Breast epithelium (tissue), 4 donors: ENCODE measurements around the gene CACNA2D1. TPM values are rescaled to one million over a fixed set of nuclear protein-coding genes. Genes with fewer than 3 reads are reported as not detected.

Experiments used
- DNase-seq, 2 donors: peaks; one replicate each; pipeline ENCODE4 v3.0.0-alpha.2; 2019; ENCODE audit warnings: low spot score in 2 of 2
- H3K27ac ChIP-seq, 2 donors: fragments of 200-600 bp; sonication (generic) in 1 of 2; one replicate each; pipeline ENCODE4 v1.5.1; 2016 to 2019; ENCODE audit warnings: mild to moderate bottlenecking in 1 of 2
- H3K27me3 ChIP-seq, 2 donors: fragments of 200-600 bp; sonication (generic) in 1 of 2; one replicate each; pipeline versions ENCODE4 v1.5.1 to v1.6.0; 2017 to 2019; ENCODE audit warnings: control low read depth in 1 of 2, mild to moderate bottlenecking in 1 of 2
- H3K36me3 ChIP-seq: fragments of 200-600 bp; one replicate; pipeline ENCODE4 v1.5.1; 2019
- H3K4me1 ChIP-seq, 2 donors: fragments of 200-600 bp; sonication (generic); one replicate each; pipeline ENCODE4 v1.5.1; 2016 to 2019; ENCODE audit warnings: control low read depth in 1 of 2
- H3K4me3 ChIP-seq, 3 donors: fragments of 200-600 bp; sonication (generic); 1 replicate in 2 of 3; 2 replicates in 1 of 3; pipeline ENCODE4 v1.5.1; 2016 to 2019; ENCODE audit warnings: mild to moderate bottlenecking in 3 of 3, moderate library complexity in 2 of 3
- H3K9me3 ChIP-seq, 2 donors: fragments of 200-600 bp; sonication (generic) in 1 of 2; one replicate each; pipeline ENCODE4 v1.5.1; 2016 to 2019; ENCODE audit warnings: control low read depth in 1 of 2
- POLR2A ChIP-seq: fragments of 450-650 bp; IDR thresholded peaks from one replicate; pipeline ENCODE4 v1.6.1; 2016; ENCODE audit warnings: antibody characterized with exemption, mild to moderate bottlenecking, moderate library complexity
- POLR2AphosphoS5 ChIP-seq, 3 donors: sonication (generic); formaldehyde crosslinking; IDR thresholded peaks; one replicate each; pipeline ENCODE4 v1.6.1; 2017; ENCODE audit warnings: antibody characterized with exemption in 3 of 3
- intact Hi-C: fragments of 100-400 bp; cut with DNase I; formaldehyde crosslinking; loops from one replicate; pipeline ENCODE4 v1.15.1; 2023; ENCODE audit warnings: low total_unique reads
- total RNA-seq, 3 donors: library from RNA; depleted of rRNA; stranded (reverse); fragments of >200 nt; gene quantifications; one replicate each; pipeline ENCODE4 v1.1.0, GENCODE V29; 2016
- TF ChIP-seq, protein P1 (sequence below), 3 donors: fragments of 450-650 bp; IDR thresholded peaks; one replicate each; pipeline ENCODE4 v1.5.1; 2016 to 2017; ENCODE audit warnings: antibody characterized with exemption in 3 of 3, mild to moderate bottlenecking in 3 of 3, moderate library complexity in 3 of 3

Gene CACNA2D1
- total RNA-seq, 3 donors from 2014 or later, result 10.2 to 79.4 (median 16.0) TPM

DNA sequence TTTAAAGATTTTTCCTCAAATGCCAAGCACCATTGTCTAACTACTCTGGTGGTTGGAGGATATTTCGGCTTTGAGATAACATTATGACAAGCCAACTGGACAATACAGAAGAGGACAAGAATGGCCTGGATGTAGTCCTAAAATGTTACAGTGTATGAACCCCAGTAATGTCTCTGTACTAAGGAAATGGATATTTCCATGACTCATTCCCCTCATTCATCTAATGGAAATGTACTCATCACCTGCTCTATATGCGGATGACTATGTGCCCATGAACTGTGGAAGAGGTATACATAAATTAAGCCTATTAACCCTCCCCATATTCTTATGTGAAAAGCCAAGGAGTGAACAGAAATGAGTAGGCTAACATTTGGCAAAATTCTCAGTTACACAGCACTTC lies 207.9 kb downstream of the CACNA2D1 start:
- Histone ChIP-seq H3K27me3 (no peaks in the 10 kb centered on the region), H3K9me3 (no peaks in the 10 kb centered on the region), H3K36me3 (no peaks in the 10 kb centered on the region), H3K4me3 (no peak overlapping the region), H3K4me1 (no peaks in the 10 kb centered on the region), H3K27ac (no peak overlapping the region)
- TF ChIP-seq POLR2AphosphoS5 (IDR thresholded peaks at IDR 0.05) (no peak), POLR2A (no peak)
- TF ChIP-seq, protein P1, sequence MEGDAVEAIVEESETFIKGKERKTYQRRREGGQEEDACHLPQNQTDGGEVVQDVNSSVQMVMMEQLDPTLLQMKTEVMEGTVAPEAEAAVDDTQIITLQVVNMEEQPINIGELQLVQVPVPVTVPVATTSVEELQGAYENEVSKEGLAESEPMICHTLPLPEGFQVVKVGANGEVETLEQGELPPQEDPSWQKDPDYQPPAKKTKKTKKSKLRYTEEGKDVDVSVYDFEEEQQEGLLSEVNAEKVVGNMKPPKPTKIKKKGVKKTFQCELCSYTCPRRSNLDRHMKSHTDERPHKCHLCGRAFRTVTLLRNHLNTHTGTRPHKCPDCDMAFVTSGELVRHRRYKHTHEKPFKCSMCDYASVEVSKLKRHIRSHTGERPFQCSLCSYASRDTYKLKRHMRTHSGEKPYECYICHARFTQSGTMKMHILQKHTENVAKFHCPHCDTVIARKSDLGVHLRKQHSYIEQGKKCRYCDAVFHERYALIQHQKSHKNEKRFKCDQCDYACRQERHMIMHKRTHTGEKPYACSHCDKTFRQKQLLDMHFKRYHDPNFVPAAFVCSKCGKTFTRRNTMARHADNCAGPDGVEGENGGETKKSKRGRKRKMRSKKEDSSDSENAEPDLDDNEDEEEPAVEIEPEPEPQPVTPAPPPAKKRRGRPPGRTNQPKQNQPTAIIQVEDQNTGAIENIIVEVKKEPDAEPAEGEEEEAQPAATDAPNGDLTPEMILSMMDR (IDR thresholded peaks at IDR 0.05), result no peak
- intact Hi-C loops, result no loop called here
- no peak for DNase-seq

DNA sequence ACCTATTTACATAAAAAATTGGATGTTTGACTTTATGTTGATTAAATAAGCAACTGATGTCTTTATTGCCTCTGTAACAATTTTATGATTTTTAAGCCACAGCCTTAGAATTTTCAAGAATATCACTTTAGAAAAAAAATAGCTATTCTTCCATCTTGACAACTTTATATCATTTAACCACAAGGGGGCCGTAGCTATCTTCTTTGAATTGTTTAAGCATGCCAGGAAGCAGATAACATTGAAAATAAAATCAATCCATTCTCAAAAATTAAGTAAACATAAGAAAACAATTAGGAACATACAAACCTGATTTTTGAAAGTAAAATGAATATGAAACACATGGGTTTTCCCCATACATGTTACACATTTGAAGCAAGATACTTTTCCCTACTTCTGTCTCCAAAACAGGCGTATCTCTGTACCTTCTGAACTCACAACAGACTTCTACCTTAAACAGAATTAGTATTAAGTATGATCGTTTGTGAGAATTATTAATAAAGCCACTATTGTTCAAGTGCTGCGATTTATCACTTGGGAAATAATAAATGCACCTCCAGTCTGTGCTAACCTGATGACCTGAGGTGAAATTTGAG lies 209.0 kb downstream of the CACNA2D1 start:
- H3K27ac ChIP-seq, result no peak overlapping the region
- intact Hi-C loops, result no loop called here
- DNase-seq, result no peak
- no peaks in the 10 kb centered on the region for H3K36me3 ChIP-seq
- no peaks in the 10 kb centered on the region for H3K9me3 ChIP-seq
- no peaks in the 10 kb centered on the region for H3K4me1 ChIP-seq
- no peak overlapping the region for H3K4me3 ChIP-seq
- H3K27me3 ChIP-seq, result no peaks in the 10 kb centered on the region
- TF ChIP-seq POLR2AphosphoS5 (IDR thresholded peaks at IDR 0.05) (no peak), POLR2A (no peak)
- TF ChIP-seq, protein P1 (IDR thresholded peaks at IDR 0.05), result peak in 2 of 3 donors; percentile 39 to 56

DNA sequence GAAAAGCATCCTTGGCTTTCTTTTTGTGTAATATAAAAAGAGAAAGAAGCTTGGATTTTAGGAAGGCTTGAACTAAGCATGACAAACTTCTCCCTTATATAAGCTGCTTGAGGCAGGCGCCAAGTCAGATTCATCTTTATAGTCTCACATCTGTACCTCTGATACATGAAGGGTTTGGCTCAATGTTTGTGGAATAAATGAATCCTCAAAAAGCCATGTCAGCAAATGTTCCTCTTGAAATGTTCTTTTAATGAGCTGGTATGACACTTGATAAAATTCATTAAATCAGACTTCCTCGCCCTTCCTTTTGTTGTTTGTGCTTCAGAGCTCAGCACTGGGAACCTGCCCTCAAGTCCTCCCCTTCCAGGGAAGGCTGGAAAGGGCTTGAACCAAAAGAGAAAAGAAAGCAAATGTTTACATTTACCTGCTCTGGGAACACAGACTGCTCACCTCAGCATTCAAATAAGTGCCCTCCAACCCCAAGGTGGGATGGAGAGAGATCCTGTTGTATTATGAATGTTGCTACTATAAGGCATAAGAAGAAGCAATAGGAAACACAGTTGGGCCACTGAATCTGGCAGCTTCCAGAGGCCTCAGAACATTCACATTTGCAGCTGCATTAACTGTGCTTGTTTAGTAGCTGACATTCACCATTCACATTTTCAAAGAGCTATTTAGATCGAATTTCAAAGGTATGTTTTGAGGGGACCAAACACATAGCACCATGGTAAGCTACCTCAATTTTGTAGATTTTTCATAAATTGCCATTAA lies 212.6 kb downstream of the CACNA2D1 start:
- H3K27me3 ChIP-seq, result no peaks in the 10 kb centered on the region
- H3K27ac ChIP-seq, result no peak overlapping the region
- no peaks in the 10 kb centered on the region for H3K4me1 ChIP-seq
- TF ChIP-seq POLR2AphosphoS5 (IDR thresholded peaks at IDR 0.05), result no peak
- TF ChIP-seq POLR2A, result no peak
- TF ChIP-seq, protein P1 (IDR thresholded peaks at IDR 0.05), result no peak
- H3K36me3 ChIP-seq, result no peaks in the 10 kb centered on the region
- peaks cover 0 to 8% of the 10 kb centered on the region in 2 donors for H3K9me3 ChIP-seq
- DNase-seq, result no peak
- intact Hi-C loops, result no loop called here
- no peak overlapping the region for H3K4me3 ChIP-seq

DNA sequence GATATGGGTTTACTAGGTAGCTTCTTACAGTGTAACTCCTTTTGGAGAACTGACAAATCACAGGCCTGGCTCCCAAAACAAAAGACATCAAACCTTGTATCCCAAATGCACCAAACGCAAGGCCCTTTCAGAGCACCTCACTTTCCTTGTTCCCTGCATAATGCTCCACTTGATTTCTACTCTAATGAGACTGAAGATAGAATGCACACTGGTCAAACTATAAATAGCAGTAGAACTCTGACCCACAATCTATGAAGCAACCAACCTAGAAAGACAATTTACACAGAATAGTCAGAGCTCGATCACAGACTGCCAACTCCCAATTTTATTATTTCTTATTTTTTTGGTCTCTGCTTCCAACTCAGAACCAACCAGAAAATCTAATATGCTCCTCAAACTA lies 214.4 kb downstream of the CACNA2D1 start:
- H3K9me3 ChIP-seq, result peaks cover 0 to 8% of the 10 kb centered on the region in 2 donors
- no peaks in the 10 kb centered on the region for H3K4me1 ChIP-seq
- H3K36me3 ChIP-seq, result no peaks in the 10 kb centered on the region
- no peak overlapping the region for H3K27ac ChIP-seq
- no peak overlapping the region for H3K4me3 ChIP-seq
- intact Hi-C loops, result no loop called here
- no peak for DNase-seq
- H3K27me3 ChIP-seq, result no peaks in the 10 kb centered on the region
- TF ChIP-seq POLR2AphosphoS5 (IDR thresholded peaks at IDR 0.05) (no peak), POLR2A (no peak)
- TF ChIP-seq, protein P1 (IDR thresholded peaks at IDR 0.05), result no peak

DNA sequence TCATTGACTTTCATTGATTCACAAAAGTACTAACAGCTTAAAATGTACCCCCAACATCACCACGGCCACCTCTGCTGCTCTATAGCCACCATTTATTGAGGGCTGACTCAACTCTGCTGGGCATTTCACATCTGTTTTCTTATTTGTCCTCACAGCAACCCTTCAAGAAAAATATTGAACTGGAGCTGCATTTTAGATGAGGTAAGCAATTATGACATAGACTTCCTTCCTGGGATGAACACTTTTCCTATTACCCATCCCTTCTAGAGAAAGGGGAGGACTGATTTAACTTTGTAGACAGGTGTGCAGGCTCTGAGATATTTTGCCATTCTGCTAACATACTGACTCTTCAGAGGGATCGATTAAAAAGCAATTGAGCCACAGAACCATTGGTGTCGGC lies 217.4 kb downstream of the CACNA2D1 start:
- no peak for DNase-seq
- Histone ChIP-seq H3K36me3 (no peaks in the 10 kb centered on the region), H3K4me3 (no peak overlapping the region), H3K27ac (no peak overlapping the region), H3K4me1 (no peaks in the 10 kb centered on the region), H3K27me3 (no peaks in the 10 kb centered on the region), H3K9me3 (peaks cover 0 to 8% of the 10 kb centered on the region in 2 donors)
- intact Hi-C loops, result no loop called here
- TF ChIP-seq, protein P1 (IDR thresholded peaks at IDR 0.05), result no peak
- TF ChIP-seq POLR2A, result no peak
- no peak for TF ChIP-seq POLR2AphosphoS5 (IDR thresholded peaks at IDR 0.05)
